ENCODE results near the gene G0S2.
"Not testable (repeated sequence)": the region's sequence is repeated elsewhere in the genome, so short reads cannot be mapped to it uniquely, and the experiment has no call there.

G0S2 gene

GRCh38 chr1:209685821-209686220 is 10.6 kb downstream of the G0S2 start:
- no peak for DNase-seq

GRCh38 chr1:209686322-209686721 is 11.1 kb downstream of the G0S2 start:
- DNase-seq: no peak

GRCh38 chr1:209688746-209689234 is 13.6 kb downstream of the G0S2 start:
- DNase-seq: peak; percentile 77

GRCh38 chr1:209689477-209689876 is 14.3 kb downstream of the G0S2 start:
- DNase-seq: no peak

GRCh38 chr1:209691237-209691636 is 16.0 kb downstream of the G0S2 start:
- DNase-seq: no peak

GRCh38 chr1:209692296-209692695 is 17.1 kb downstream of the G0S2 start:
- no peak for DNase-seq

GRCh38 chr1:209692745-209693504 is 17.7 kb downstream of the G0S2 start:
- peak; percentile 85 for DNase-seq

GRCh38 chr1:209696673-209697072 is 21.5 kb downstream of the G0S2 start:
- DNase-seq: no peak

- DNase-seq: no peak
These were observed 21.9 kb downstream of the G0S2 start for GRCh38 chr1:209697126-209697525.

- not testable (repeated sequence) for DNase-seq
These were observed 25.5 kb downstream of the G0S2 start for GRCh38 chr1:209700686-209701085.

- DNase-seq: no peak
These were observed 27.6 kb downstream of the G0S2 start for GRCh38 chr1:209702832-209703231.

GRCh38 chr1:209703834-209704504 is 28.8 kb downstream of the G0S2 start:
- DNase-seq: no peak

- peak; percentile 42 for DNase-seq
These were observed 29.4 kb downstream of the G0S2 start, which contains the start of gene HSD11B1 for GRCh38 chr1:209704584-209704983. Gene HSD11B1, plus strand, starts transcription at chr1:209704846. Its CDS starts 97 bp downstream, at chr1:209704943.

GRCh38 chr1:209705033-209705598 is 29.9 kb downstream of the G0S2 start:
- DNase-seq: no peak

- no peak for DNase-seq
These were observed 31.4 kb downstream of the G0S2 start for GRCh38 chr1:209706622-209707021.

- no peak for DNase-seq
These were observed 32.1 kb downstream of the G0S2 start for GRCh38 chr1:209707308-209707707.

- no peak for DNase-seq
These were observed 33.1 kb downstream of the G0S2 start for GRCh38 chr1:209708297-209708696.

GRCh38 chr1:209710093-209710492 is 34.9 kb downstream of the G0S2 start:
- no peak for DNase-seq

GRCh38 chr1:209710847-209711246 is 35.6 kb downstream of the G0S2 start:
- no peak for DNase-seq

- no peak for DNase-seq
These were observed 39.1 kb downstream of the G0S2 start for GRCh38 chr1:209714338-209714737.

GRCh38 chr1:209715314-209715713 is 40.1 kb downstream of the G0S2 start:
- no peak for DNase-seq

GRCh38 chr1:209717818-209718217 is 42.6 kb downstream of the G0S2 start:
- no peak for DNase-seq

- DNase-seq: no peak
These were observed 45.1 kb downstream of the G0S2 start for GRCh38 chr1:209720326-209720725.

- peak; percentile 20 for DNase-seq
These were observed 45.6 kb downstream of the G0S2 start for GRCh38 chr1:209720826-209721225.
